HG03108 (cell line): ENCODE data around the gene OXLD1.

ENCODE experiments used
- ATAC-seq: cut with Tn5 transposase; IDR thresholded peaks from one replicate; pipeline ENCODE4 v1.9.1; 2021; ENCODE audit warnings: moderate library complexity; ENCODE audit not compliant: unreplicated experiment

OXLD1 gene

GRCh38 chr17:81666342-81667191, at the start of gene OXLD1, which contains the start of gene CCDC137:
OXLD1 (minus strand) TSS chr17:81666605; CDS start chr17:81666577, 28 bp downstream.
CCDC137 (plus strand) TSS chr17:81666737; CDS start chr17:81666767, 30 bp downstream.
- peak; percentile 91 for ATAC-seq

- ATAC-seq: no peak
Observed at GRCh38 chr17:81715107-81715871, 48.9 kb upstream of the OXLD1 start.

- no peak for ATAC-seq
Observed at GRCh38 chr17:81714412-81715106, 48.2 kb upstream of the OXLD1 start.

- no peak for ATAC-seq
Observed at GRCh38 chr17:81713556-81714411, 47.4 kb upstream of the OXLD1 start.

GRCh38 chr17:81713004-81713555, 46.7 kb upstream of the OXLD1 start:
- no peak for ATAC-seq

- ATAC-seq: peak; percentile 19
Observed at GRCh38 chr17:81712468-81713003, 46.1 kb upstream of the OXLD1 start.

GRCh38 chr17:81711814-81712467, 45.5 kb upstream of the OXLD1 start, which contains the start of gene SLC25A10:
SLC25A10 (plus strand) TSS chr17:81712284; CDS start chr17:81712427, 143 bp downstream.
- ATAC-seq: peak; percentile 45

- no peak for ATAC-seq
Observed at GRCh38 chr17:81710514-81711308, 44.3 kb upstream of the OXLD1 start.

- no peak for ATAC-seq
Observed at GRCh38 chr17:81708739-81709185, 42.4 kb upstream of the OXLD1 start.

GRCh38 chr17:81707725-81708646, 41.6 kb upstream of the OXLD1 start:
- ATAC-seq: no peak

- ATAC-seq: no peak
Observed at GRCh38 chr17:81706757-81707624, 40.6 kb upstream of the OXLD1 start.

- no peak for ATAC-seq
Observed at GRCh38 chr17:81706232-81706611, 39.8 kb upstream of the OXLD1 start.

- no peak for ATAC-seq
Observed at GRCh38 chr17:81705518-81706231, 39.3 kb upstream of the OXLD1 start.

GRCh38 chr17:81703747-81704654, 37.6 kb upstream of the OXLD1 start:
- no peak for ATAC-seq
